IPS DF 4.7 (cell line): ENCODE data around the gene ZSCAN12.

Experiments
- DNase-seq: peaks from one replicate; pipeline ENCODE4 v3.0.0-alpha.2; 2013; ENCODE audit warnings: low spot score; ENCODE audit errors: extremely low read depth

ZSCAN12 gene

DNA sequence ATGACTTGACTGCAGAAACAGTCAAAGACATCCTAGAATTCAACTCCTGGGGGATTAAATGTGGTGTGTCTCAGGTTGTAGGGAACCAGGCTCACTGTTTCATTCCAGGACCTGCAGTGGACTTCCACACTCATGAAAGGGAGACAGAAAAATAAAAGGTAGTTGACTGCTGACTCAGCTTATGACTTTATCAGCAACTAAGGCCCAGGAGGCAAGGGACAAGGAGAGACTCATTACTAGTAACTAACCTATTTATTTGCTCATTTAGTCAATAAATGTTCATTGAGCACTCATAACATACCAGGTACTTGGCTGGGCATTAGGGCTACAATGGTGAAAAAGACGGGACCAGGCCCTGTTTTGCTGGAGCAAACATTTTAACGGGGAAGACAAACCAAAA is 66.5 kb downstream of the ZSCAN12 start:
- DNase-seq = no peak

DNA sequence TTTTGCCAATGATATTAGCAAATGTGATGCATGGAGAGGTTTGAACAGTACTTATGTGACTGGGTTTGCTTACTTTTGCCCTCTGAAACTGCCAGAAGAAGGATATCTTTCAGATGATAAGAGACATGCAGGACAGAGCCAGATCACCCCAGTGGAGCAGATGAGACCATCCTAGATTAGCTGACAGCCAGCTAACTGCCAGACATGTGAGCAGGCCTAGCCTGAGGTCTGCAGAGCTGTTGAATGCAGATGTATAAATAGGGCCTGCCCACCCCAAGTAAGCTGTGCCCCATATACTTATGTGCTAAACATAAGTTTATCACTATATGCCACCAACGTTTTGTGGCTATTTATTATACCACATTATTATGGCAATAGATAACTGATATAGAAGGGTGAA is 69.5 kb downstream of the ZSCAN12 start:
- DNase-seq = no peak
